ENCODE data around the gene COL3A1. TPM values are rescaled to one million over a fixed set of nuclear protein-coding genes. Genes with fewer than 3 reads are reported as not detected.

Gene COL3A1
- total RNA-seq, 5 donors from 2014 or later (not counting 1 experiment from before 2014, with no cell fraction given), result 0.79 to 2.0 (median 1.3) TPM; not detected in 2

GRCh38 chr2:188978291-188979081 is 4.3 kb downstream of the COL3A1 start:
- no peaks in the 10 kb centered on the region for H3K9me3 ChIP-seq
- no peak overlapping the region for H3K4me3 ChIP-seq (ENCODE audit: control insufficient read depth in 1 of 2, extremely low read depth in 1 of 2, low read length in 1 of 2)
- H3K4me3 Mint-ChIP-seq, result no peak overlapping the region
- no peaks in the 10 kb centered on the region for H3K9me3 Mint-ChIP-seq
- H3K4me1 ChIP-seq (ENCODE audit: control insufficient read depth in 1 of 2, extremely low read depth in 1 of 2, insufficient read depth in 2 of 2, low read length in 2 of 2), result no peaks in the 10 kb centered on the region
- CTCF ChIA-PET, result interaction anchor here (0.7 to 1.1 kb wide), 2 partner anchors 60 to 1479 kb away, joined by 3 read pairs; no protein-coding TSS in a partner anchor
- H3K27ac Mint-ChIP-seq, result no peak overlapping the region
- peaks cover 0 to 6% (median 0%) of the 10 kb centered on the region in 3 donors for H3K4me1 Mint-ChIP-seq
- POLR2A ChIA-PET, result interaction anchor here in 1 of 2 donors (0.6 kb wide), 1 partner anchor 804 kb away, joined by 8 read pairs; no protein-coding TSS in a partner anchor
- no peak for ATAC-seq (replicated peaks in 1 of 4)
- H3K27me3 Mint-ChIP-seq, result peaks cover 2 to 5% of the 10 kb centered on the region in 2 donors
- H3K36me3 ChIP-seq (ENCODE audit: control insufficient read depth in 2 of 2, extremely low read depth in 1 of 2, insufficient read depth in 1 of 2, low read length in 1 of 2), result no peaks in the 10 kb centered on the region
- no peak for DNase-seq
- no peaks in the 10 kb centered on the region for H3K27me3 ChIP-seq (replicated peaks in 1 of 2; ENCODE audit: control insufficient read depth in 2 of 2, extremely low read depth in 1 of 2, insufficient read depth in 2 of 2, low read length in 1 of 2)
- H3K36me3 Mint-ChIP-seq, result no peaks in the 10 kb centered on the region
- no peak overlapping the region for H3K27ac ChIP-seq (ENCODE audit: low read length)
- WGBS (ENCODE audit: insufficient coverage), result 29% methylated on average over 1 of the region's 6 CpGs

GRCh38 chr2:188979187-188980114 is 5.3 kb downstream of the COL3A1 start:
- H3K27ac ChIP-seq (ENCODE audit: low read length), result no peak overlapping the region
- WGBS (ENCODE audit: insufficient coverage), result no CpG with 5 or more reads among the region's 3 CpGs
- POLR2A ChIA-PET, result no interaction called here

GRCh38 chr2:188983427-188984064 is 9.4 kb downstream of the COL3A1 start:
- no peaks in the 10 kb centered on the region for H3K36me3 Mint-ChIP-seq

More at GRCh38 chr2:188979187-188980114, 5.3 kb downstream of the COL3A1 start:
- Mint-ChIP-seq H3K4me3 (no peak overlapping the region), H3K27me3 (peaks cover 2 to 5% of the 10 kb centered on the region in 2 donors), H3K4me1 (peaks cover 0 to 6% (median 0%) of the 10 kb centered on the region in 3 donors), H3K36me3 (no peaks in the 10 kb centered on the region), H3K9me3 (no peaks in the 10 kb centered on the region), H3K27ac (no peak overlapping the region)
- H3K4me3 ChIP-seq (ENCODE audit: control insufficient read depth in 1 of 2, extremely low read depth in 1 of 2, low read length in 1 of 2), result no peak overlapping the region
- H3K36me3 ChIP-seq (ENCODE audit: control insufficient read depth in 2 of 2, extremely low read depth in 1 of 2, insufficient read depth in 1 of 2, low read length in 1 of 2), result no peaks in the 10 kb centered on the region
- CTCF ChIA-PET, result interaction anchor here (0.7 to 1.1 kb wide), 2 partner anchors 59 to 1480 kb away, joined by 3 read pairs; no protein-coding TSS in a partner anchor
- DNase-seq (no peak), ATAC-seq (replicated peaks in 1 of 4) (no peak)
- H3K27me3 ChIP-seq (replicated peaks in 1 of 2; ENCODE audit: control insufficient read depth in 2 of 2, extremely low read depth in 1 of 2, insufficient read depth in 2 of 2, low read length in 1 of 2), result no peaks in the 10 kb centered on the region
- no peaks in the 10 kb centered on the region for H3K4me1 ChIP-seq (ENCODE audit: control insufficient read depth in 1 of 2, extremely low read depth in 1 of 2, insufficient read depth in 2 of 2, low read length in 2 of 2)
- no peaks in the 10 kb centered on the region for H3K9me3 ChIP-seq

GRCh38 chr2:188984065-188984491 is 9.9 kb downstream of the COL3A1 start:
- no peaks in the 10 kb centered on the region for H3K27me3 ChIP-seq (replicated peaks in 1 of 2; ENCODE audit: control insufficient read depth in 2 of 2, extremely low read depth in 1 of 2, insufficient read depth in 2 of 2, low read length in 1 of 2)
- H3K4me1 ChIP-seq (ENCODE audit: control insufficient read depth in 1 of 2, extremely low read depth in 1 of 2, insufficient read depth in 2 of 2, low read length in 2 of 2), result no peaks in the 10 kb centered on the region
- Mint-ChIP-seq H3K27me3 (peaks cover 0 to 4% of the 10 kb centered on the region in 2 donors), H3K4me1 (peaks cover 0 to under 1% (median 0%) of the 10 kb centered on the region in 3 donors), H3K27ac (no peak overlapping the region), H3K4me3 (no peak overlapping the region), H3K9me3 (no peaks in the 10 kb centered on the region), H3K36me3 (no peaks in the 10 kb centered on the region)
- no peaks in the 10 kb centered on the region for H3K36me3 ChIP-seq (ENCODE audit: control insufficient read depth in 2 of 2, extremely low read depth in 1 of 2, insufficient read depth in 1 of 2, low read length in 1 of 2)
- ATAC-seq (replicated peaks in 1 of 4), result no peak
- H3K4me3 ChIP-seq (ENCODE audit: control insufficient read depth in 1 of 2, extremely low read depth in 1 of 2, low read length in 1 of 2), result no peak overlapping the region
- no peaks in the 10 kb centered on the region for H3K9me3 ChIP-seq
- CTCF ChIA-PET, result interaction anchor here in 1 of 2 donors (0.6 kb wide), 1 partner anchor 31 kb away, joined by 3 read pairs; no protein-coding TSS in a partner anchor
- POLR2A ChIA-PET, result no interaction called here
- no peak for DNase-seq
- no peak overlapping the region for H3K27ac ChIP-seq (ENCODE audit: low read length)

More at GRCh38 chr2:188983427-188984064, 9.4 kb downstream of the COL3A1 start:
- Histone ChIP-seq H3K4me1 (ENCODE audit: control insufficient read depth in 1 of 2, extremely low read depth in 1 of 2, insufficient read depth in 2 of 2, low read length in 2 of 2) (no peaks in the 10 kb centered on the region), H3K27me3 (replicated peaks in 1 of 2; ENCODE audit: control insufficient read depth in 2 of 2, extremely low read depth in 1 of 2, insufficient read depth in 2 of 2, low read length in 1 of 2) (no peaks in the 10 kb centered on the region), H3K36me3 (ENCODE audit: control insufficient read depth in 2 of 2, extremely low read depth in 1 of 2, insufficient read depth in 1 of 2, low read length in 1 of 2) (no peaks in the 10 kb centered on the region), H3K4me3 (ENCODE audit: control insufficient read depth in 1 of 2, extremely low read depth in 1 of 2, low read length in 1 of 2) (no peak overlapping the region), H3K27ac (ENCODE audit: low read length) (no peak overlapping the region), H3K9me3 (no peaks in the 10 kb centered on the region)
- no peak overlapping the region for H3K27ac Mint-ChIP-seq
- peaks cover 0 to 6% (median 0%) of the 10 kb centered on the region in 3 donors for H3K4me1 Mint-ChIP-seq
- no peak overlapping the region for H3K4me3 Mint-ChIP-seq
- H3K27me3 Mint-ChIP-seq, result peaks cover 0 to 4% of the 10 kb centered on the region in 2 donors
- WGBS (ENCODE audit: insufficient coverage), result no CpG with 5 or more reads among the region's 4 CpGs
- ChIA-PET POLR2A (interaction anchor here in 1 of 2 donors (0.7 kb wide), 1 partner anchor 9 kb away, joined by 3 read pairs; the partner anchor contains the start of gene COL3A1), CTCF (interaction anchor here in 1 of 2 donors (0.6 kb wide), 1 partner anchor 30 kb away, joined by 3 read pairs; no protein-coding TSS in a partner anchor)
- ATAC-seq (replicated peaks in 1 of 4) (no peak), DNase-seq (no peak)
- no peaks in the 10 kb centered on the region for H3K9me3 Mint-ChIP-seq

- H3K4me1 ChIP-seq (ENCODE audit: control insufficient read depth in 1 of 2, extremely low read depth in 1 of 2, insufficient read depth in 2 of 2, low read length in 2 of 2), result no peaks in the 10 kb centered on the region
- no peak overlapping the region for H3K4me3 Mint-ChIP-seq
- H3K4me1 Mint-ChIP-seq, result no peaks in the 10 kb centered on the region
- no peak overlapping the region for H3K27ac Mint-ChIP-seq
- 100% methylated on average over 1 of the region's 5 CpGs for WGBS (ENCODE audit: insufficient coverage)
- no peaks in the 10 kb centered on the region for H3K9me3 ChIP-seq
- DNase-seq (no peak), ATAC-seq (replicated peaks in 1 of 4) (no peak)
- POLR2A ChIA-PET, result no interaction called here
- no peaks in the 10 kb centered on the region for H3K36me3 ChIP-seq (ENCODE audit: control insufficient read depth in 2 of 2, extremely low read depth in 1 of 2, insufficient read depth in 1 of 2, low read length in 1 of 2)
- H3K27me3 Mint-ChIP-seq, result peaks cover 0 to 4% of the 10 kb centered on the region in 2 donors
- CTCF ChIA-PET, result no interaction called here
- no peaks in the 10 kb centered on the region for H3K36me3 Mint-ChIP-seq
- H3K4me3 ChIP-seq (ENCODE audit: control insufficient read depth in 1 of 2, extremely low read depth in 1 of 2, low read length in 1 of 2), result no peak overlapping the region
- no peaks in the 10 kb centered on the region for H3K9me3 Mint-ChIP-seq
- no peaks in the 10 kb centered on the region for H3K27me3 ChIP-seq (replicated peaks in 1 of 2; ENCODE audit: control insufficient read depth in 2 of 2, extremely low read depth in 1 of 2, insufficient read depth in 2 of 2, low read length in 1 of 2)
- no peak overlapping the region for H3K27ac ChIP-seq (ENCODE audit: low read length)
Observed at GRCh38 chr2:188984680-188985079, 10.5 kb downstream of the COL3A1 start.

GRCh38 chr2:188986839-188987238 is 12.7 kb downstream of the COL3A1 start:
- H3K4me1 Mint-ChIP-seq, result no peaks in the 10 kb centered on the region
- no peaks in the 10 kb centered on the region for H3K9me3 Mint-ChIP-seq
- peaks cover 0 to 4% of the 10 kb centered on the region in 2 donors for H3K27me3 Mint-ChIP-seq
- H3K27me3 ChIP-seq (replicated peaks in 1 of 2; ENCODE audit: control insufficient read depth in 2 of 2, extremely low read depth in 1 of 2, insufficient read depth in 2 of 2, low read length in 1 of 2), result no peaks in the 10 kb centered on the region
- H3K4me1 ChIP-seq (ENCODE audit: control insufficient read depth in 1 of 2, extremely low read depth in 1 of 2, insufficient read depth in 2 of 2, low read length in 2 of 2), result no peaks in the 10 kb centered on the region
- H3K4me3 ChIP-seq (ENCODE audit: control insufficient read depth in 1 of 2, extremely low read depth in 1 of 2, low read length in 1 of 2), result no peak overlapping the region
- H3K27ac Mint-ChIP-seq, result no peak overlapping the region
- DNase-seq, result no peak
- ATAC-seq (replicated peaks in 1 of 4), result no peak
- WGBS (ENCODE audit: insufficient coverage), result no CpG with 5 or more reads among the region's 4 CpGs
- no peak overlapping the region for H3K4me3 Mint-ChIP-seq
- no peaks in the 10 kb centered on the region for H3K36me3 Mint-ChIP-seq
- no peaks in the 10 kb centered on the region for H3K36me3 ChIP-seq (ENCODE audit: control insufficient read depth in 2 of 2, extremely low read depth in 1 of 2, insufficient read depth in 1 of 2, low read length in 1 of 2)
- ChIA-PET POLR2A (no interaction called here), CTCF (no interaction called here)
- no peak overlapping the region for H3K27ac ChIP-seq (ENCODE audit: low read length)
- H3K9me3 ChIP-seq, result no peaks in the 10 kb centered on the region
